Spleen (tissue), 11 donors: Measurements from ENCODE around the gene RPS3A. TPM values are rescaled to one million over a fixed set of nuclear protein-coding genes. Genes with fewer than 3 reads are reported as not detected.

ENCODE experiments used
- DNase-seq: peaks from one replicate; pipeline ENCODE4 v3.0.0-alpha.2; 2020
- H3K27ac ChIP-seq, 8 donors: fragments of 200-600 bp; sonication (generic) in 7 of 8; 1 replicate in 4 of 8; 2 replicates in 4 of 8; pipeline versions ENCODE4 v1.5.0 to v1.8.0; 2016 to 2021; ENCODE audit warnings: inconsistent platforms in 4 of 8, mild to moderate bottlenecking in 4 of 8, moderate library complexity in 1 of 8
- H3K27me3 ChIP-seq, 7 donors: fragments of 200-600 bp; sonication (generic) in 6 of 7; replicated peaks in 1 of 7; 1 replicate in 4 of 7; 2 replicates in 3 of 7; pipeline versions ENCODE4 v1.5.0 to v1.8.0; 2016 to 2021; ENCODE audit warnings: inconsistent platforms in 3 of 7, mild to moderate bottlenecking in 1 of 7
- H3K36me3 ChIP-seq, 6 donors: fragments of 200-600 bp; sonication (generic) in 5 of 6; 1 replicate in 4 of 6; 2 replicates in 2 of 6; pipeline versions ENCODE4 v1.5.0 to v1.8.0; 2016 to 2021; ENCODE audit warnings: inconsistent platforms in 2 of 6
- H3K4me1 ChIP-seq, 6 donors: fragments of 200-600 bp; sonication (generic) in 5 of 6; 1 replicate in 3 of 6; 2 replicates in 3 of 6; pipeline versions ENCODE4 v1.5.0 to v1.8.0; 2016 to 2021; ENCODE audit warnings: inconsistent platforms in 3 of 6
- H3K4me3 ChIP-seq, 8 donors: fragments of 200-600 bp; sonication (generic) in 7 of 8; 1 replicate in 4 of 8; 2 replicates in 4 of 8; pipeline versions ENCODE4 v1.5.0 to v1.8.0; 2016 to 2021; ENCODE audit warnings: inconsistent platforms in 4 of 8, mild to moderate bottlenecking in 4 of 8, moderate library complexity in 2 of 8
- H3K9me3 ChIP-seq, 8 donors: fragments of 200-600 bp; sonication (generic) in 7 of 8; 1 replicate in 4 of 8; 2 replicates in 4 of 8; pipeline versions ENCODE4 v1.5.0 to v1.8.0; 2016 to 2021; ENCODE audit warnings: inconsistent platforms in 4 of 8
- POLR2A ChIP-seq, 3 donors: fragments of 450-650 bp; IDR thresholded peaks; one replicate each; pipeline ENCODE4 v1.5.1; 2017; ENCODE audit warnings: antibody characterized with exemption in 3 of 3, mild to moderate bottlenecking in 1 of 3
- POLR2AphosphoS5 ChIP-seq, 3 donors: sonication (generic); formaldehyde crosslinking; IDR thresholded peaks; one replicate each; pipeline ENCODE4 v1.5.1; 2017; ENCODE audit warnings: antibody characterized with exemption in 3 of 3
- WGBS, 5 donors: extraction: QIAGEN DNeasy Blood & Tissue Kit in 3 of 5; methylation state at CpG; one replicate each; pipeline versions ENCODE4 v1.1.5 to v1.1.7; 2013 to 2018; 5-methylcytosine and 5-hydroxymethylcytosine counted together
- intact Hi-C: fragments of 100-400 bp; cut with DNase I; formaldehyde crosslinking; loops from one replicate; pipeline ENCODE4 v1.15.0; 2023; ENCODE audit warnings: low total_unique reads
- polyA plus RNA-seq, 3 donors: library from polyadenylated mRNA; stranded (reverse); fragments of 200-250 nt; gene quantifications; one replicate each; pipeline ENCODE4 v1.2.1, GENCODE V29; 2013
- total RNA-seq, 7 donors: library from RNA; depleted of rRNA in 3 of 7; stranded (reverse); fragments of >200 nt in 3 of 7; fragmentation: NEBNext Ultra II Directional in 4 of 7; extraction: Animal tissue kit (Norgen Biotek cat#: 25700) in 4 of 7; gene quantifications; one replicate each; pipeline versions ENCODE4 v1.1.0 to v1.2.1, GENCODE V29; 2016 to 2021
- TF ChIP-seq, protein P1 (sequence below), 11 experiments: fragments of 200-600 bp in 7 of 11; fragments of 450-650 bp in 4 of 11; sonication (generic) in 4 of 11; IDR thresholded peaks in 8 of 11; conservative IDR thresholded peaks in 3 of 11; 1 replicate in 7 of 11; 2 replicates in 4 of 11; pipeline versions ENCODE4 v1.4.0 to v1.8.0; 2016 to 2021; ENCODE audit warnings: antibody characterized with exemption in 11 of 11, inconsistent platforms in 4 of 11, mild to moderate bottlenecking in 1 of 11
- donor health status: healthy with polysubstance abuse.
- donor health status: DM: no; HTN: no; CAD: no; lungs with moderate emphysema.
- donor health status: DM: no; HTN: no; CAD: no.
- donor health status: Bipolar disorder and iron deficiency.
- donor health status: healthy.
- donor health status: DM: no; HTN: no; CAD: no.
- donor health status: DM: yes; HTN: yes; CAD: no.

Gene RPS3A
- total and polyA plus RNA-seq, 10 donors = 1,748 to 7,791 (median 3,753) TPM

- Histone ChIP-seq H3K36me3 (peaks cover 0 to 10% (median 0%) of the 10 kb centered on the region in 6 donors), H3K4me3 (no peak overlapping the region), H3K9me3 (no peaks in the 10 kb centered on the region), H3K4me1 (no peaks in the 10 kb centered on the region), H3K27ac (no peak overlapping the region), H3K27me3 (no peaks in the 10 kb centered on the region)
- 84 to 100% (median 93%) methylated on average over 1 of the region's 1 CpG for WGBS, 5 donors
- TF ChIP-seq POLR2AphosphoS5 (IDR thresholded peaks at IDR 0.05) = no peak
- TF ChIP-seq, protein P1, sequence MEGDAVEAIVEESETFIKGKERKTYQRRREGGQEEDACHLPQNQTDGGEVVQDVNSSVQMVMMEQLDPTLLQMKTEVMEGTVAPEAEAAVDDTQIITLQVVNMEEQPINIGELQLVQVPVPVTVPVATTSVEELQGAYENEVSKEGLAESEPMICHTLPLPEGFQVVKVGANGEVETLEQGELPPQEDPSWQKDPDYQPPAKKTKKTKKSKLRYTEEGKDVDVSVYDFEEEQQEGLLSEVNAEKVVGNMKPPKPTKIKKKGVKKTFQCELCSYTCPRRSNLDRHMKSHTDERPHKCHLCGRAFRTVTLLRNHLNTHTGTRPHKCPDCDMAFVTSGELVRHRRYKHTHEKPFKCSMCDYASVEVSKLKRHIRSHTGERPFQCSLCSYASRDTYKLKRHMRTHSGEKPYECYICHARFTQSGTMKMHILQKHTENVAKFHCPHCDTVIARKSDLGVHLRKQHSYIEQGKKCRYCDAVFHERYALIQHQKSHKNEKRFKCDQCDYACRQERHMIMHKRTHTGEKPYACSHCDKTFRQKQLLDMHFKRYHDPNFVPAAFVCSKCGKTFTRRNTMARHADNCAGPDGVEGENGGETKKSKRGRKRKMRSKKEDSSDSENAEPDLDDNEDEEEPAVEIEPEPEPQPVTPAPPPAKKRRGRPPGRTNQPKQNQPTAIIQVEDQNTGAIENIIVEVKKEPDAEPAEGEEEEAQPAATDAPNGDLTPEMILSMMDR (IDR thresholded peaks at IDR 0.05 in 8 of 11, conservative IDR thresholded peaks at IDR 0.05 in 3 of 11) = no peak
- TF ChIP-seq POLR2A (IDR thresholded peaks at IDR 0.05) = no peak
- DNase-seq = no peak
- intact Hi-C loops = no loop called here
Measured at GRCh38 chr4:151139814-151140213, 40.4 kb downstream of the RPS3A start.

- Histone ChIP-seq H3K27ac (no peak overlapping the region), H3K4me3 (no peak overlapping the region), H3K36me3 (peaks cover 0 to 10% (median 0%) of the 10 kb centered on the region in 6 donors), H3K27me3 (no peaks in the 10 kb centered on the region), H3K9me3 (no peaks in the 10 kb centered on the region), H3K4me1 (no peaks in the 10 kb centered on the region)
- 91 to 100% (median 95%) methylated on average over 1 of the region's 1 CpG for WGBS, 5 donors
- no peak for DNase-seq
- intact Hi-C loops = no loop called here
- TF ChIP-seq POLR2AphosphoS5 (IDR thresholded peaks at IDR 0.05) = no peak
- no peak for TF ChIP-seq POLR2A (IDR thresholded peaks at IDR 0.05)
- TF ChIP-seq, protein P1 (IDR thresholded peaks at IDR 0.05 in 8 of 11, conservative IDR thresholded peaks at IDR 0.05 in 3 of 11) = no peak
Measured at GRCh38 chr4:151142758-151143157, 43.3 kb downstream of the RPS3A start.

DNA sequence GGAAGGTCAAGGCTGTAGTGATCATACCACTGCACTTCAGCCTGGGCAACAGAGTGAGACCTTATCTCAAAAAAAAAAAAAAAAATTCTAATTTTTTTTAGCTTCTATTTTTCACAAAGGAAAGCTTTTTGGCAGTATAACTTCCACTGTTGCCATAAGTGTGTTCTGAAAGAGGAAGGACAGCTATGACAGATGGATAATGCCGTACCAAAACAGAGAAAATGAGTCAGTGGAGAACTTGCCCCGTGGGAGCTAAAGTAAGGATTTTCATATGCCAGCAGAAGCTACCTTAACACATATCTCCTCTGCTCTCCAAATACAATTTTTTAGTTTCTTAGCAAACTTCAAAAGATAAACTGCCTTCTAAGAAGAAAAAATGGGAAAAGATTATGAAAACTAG lies 43.7 kb downstream of the RPS3A start:
- H3K4me1 ChIP-seq = no peaks in the 10 kb centered on the region
- no peaks in the 10 kb centered on the region for H3K9me3 ChIP-seq
- H3K27me3 ChIP-seq = no peaks in the 10 kb centered on the region
- no peak overlapping the region for H3K27ac ChIP-seq
- peaks cover 0 to 10% (median 0%) of the 10 kb centered on the region in 6 donors for H3K36me3 ChIP-seq
- no peak overlapping the region for H3K4me3 ChIP-seq
- TF ChIP-seq, protein P1 (IDR thresholded peaks at IDR 0.05 in 8 of 11, conservative IDR thresholded peaks at IDR 0.05 in 3 of 11) = no peak
- TF ChIP-seq POLR2AphosphoS5 (IDR thresholded peaks at IDR 0.05) = no peak
- TF ChIP-seq POLR2A (IDR thresholded peaks at IDR 0.05) = no peak
- intact Hi-C loops = no loop called here
- DNase-seq = no peak
- 56 to 71% (median 60%) methylated on average over 2 of the region's 2 CpGs for WGBS, 5 donors

- Histone ChIP-seq H3K36me3 (peaks cover 0 to 14% (median 0%) of the 10 kb centered on the region in 6 donors), H3K27me3 (no peaks in the 10 kb centered on the region), H3K4me3 (no peak overlapping the region), H3K27ac (no peak overlapping the region), H3K4me1 (no peaks in the 10 kb centered on the region), H3K9me3 (no peaks in the 10 kb centered on the region)
- 88 to 96% (median 89%) methylated on average over 3 of the region's 3 CpGs for WGBS, 5 donors
- intact Hi-C loops = no loop called here
- no peak for DNase-seq
- TF ChIP-seq POLR2AphosphoS5 (IDR thresholded peaks at IDR 0.05) (no peak), POLR2A (IDR thresholded peaks at IDR 0.05) (no peak)
- TF ChIP-seq, protein P1 (IDR thresholded peaks at IDR 0.05 in 8 of 11, conservative IDR thresholded peaks at IDR 0.05 in 3 of 11) = no peak
Measured at GRCh38 chr4:151143811-151144210, 44.4 kb downstream of the RPS3A start.
